Lung (tissue), 13 donors: ENCODE data around the gene JMJD7. TPM values are rescaled to one million over a fixed set of nuclear protein-coding genes. Genes with fewer than 3 reads are reported as not detected.

Source experiments
- ATAC-seq: fragments of 200-7000 bp; cut with Tn5 transposase; one replicate; pipeline ENCODE4 v1.9.1; 2020; ENCODE audit warnings: moderate number of reproducible peaks; ENCODE audit not compliant: insufficient read depth, low FRiP score
- DNase-seq, 3 donors: peaks; one replicate each; pipeline ENCODE4 v3.0.0-alpha.2; 2013 to 2017
- H3K27ac ChIP-seq, 2 donors: one replicate each; pipeline ENCODE4 v1.5.1; 2013; ENCODE audit warnings: mild to moderate bottlenecking in 2 of 2, moderate library complexity in 2 of 2, control low read depth in 1 of 2, inconsistent platforms in 1 of 2, low read depth in 1 of 2, low read length in 1 of 2
- H3K27me3 ChIP-seq, 3 donors: one replicate each; pipeline ENCODE4 v1.5.1; 2013; ENCODE audit warnings: low read length in 2 of 3; ENCODE audit not compliant: control insufficient read depth in 3 of 3, insufficient read depth in 3 of 3
- H3K36me3 ChIP-seq, 4 donors: one replicate each; pipeline ENCODE4 v1.5.1; 2013; ENCODE audit warnings: low read length in 4 of 4, mild to moderate bottlenecking in 1 of 4, moderate library complexity in 1 of 4; ENCODE audit not compliant: control insufficient read depth in 4 of 4, insufficient read depth in 4 of 4
- H3K4me1 ChIP-seq, 5 donors: one replicate each; pipeline ENCODE4 v1.5.1; 2013; ENCODE audit warnings: low read length in 5 of 5, mild to moderate bottlenecking in 2 of 5, moderate library complexity in 1 of 5; ENCODE audit not compliant: control insufficient read depth in 5 of 5, insufficient read depth in 5 of 5
- H3K4me3 ChIP-seq: one replicate; pipeline ENCODE4 v1.5.1; 2013; ENCODE audit warnings: mild to moderate bottlenecking, control low read depth, moderate library complexity
- H3K9ac ChIP-seq, 2 donors: one replicate each; pipeline ENCODE4 v1.5.1; 2013; ENCODE audit warnings: low read length in 2 of 2, control low read depth in 1 of 2; ENCODE audit not compliant: insufficient read depth in 1 of 2
- H3K9me3 ChIP-seq, 4 donors: one replicate each; pipeline ENCODE4 v1.5.1; 2013; ENCODE audit warnings: low read length in 3 of 4, mild to moderate bottlenecking in 1 of 4, moderate library complexity in 1 of 4; ENCODE audit not compliant: control insufficient read depth in 4 of 4, insufficient read depth in 3 of 4
- WGBS, 2 donors: extraction: QIAGEN DNeasy Blood & Tissue Kit; methylation state at CpG; one replicate each; pipeline ENCODE4 v1.1.7; 2013; 5-methylcytosine and 5-hydroxymethylcytosine counted together
- polyA plus RNA-seq, 2 donors: library from polyadenylated mRNA; stranded (reverse); fragments of 200-250 nt; gene quantifications; one replicate each; pipeline ENCODE4 v1.2.1, GENCODE V29; 2013
- small RNA-seq: library from RNA; depleted of rRNA; stranded (forward); fragments of <200 nt; gene quantifications from one replicate; pipeline ENCODE3, GENCODE V24; 2014; ENCODE audit warnings: low replicate concordance
- total RNA-seq, 2 donors: library from RNA; depleted of rRNA in 1 of 2; stranded (reverse); fragments of >200 nt in 1 of 2; gene quantifications; one replicate each; pipeline ENCODE4 v1.2.1, GENCODE V29; 2014 to 2021
- TF ChIP-seq, protein P1 (sequence below): IDR thresholded peaks from 2 replicates; pipeline ENCODE4 v1.5.1; 2012; ENCODE audit warnings: mild to moderate bottlenecking; ENCODE audit errors: control extremely low read depth, extremely low read depth
- donor health status: control.
- donor health status: control.
- donor health status: Bipolar disorder and iron deficiency.
- donor health status: healthy.
- donor health status: DM: yes; HTN: yes; CAD: no.

JMJD7 gene
- total and polyA plus RNA-seq, 4 donors = 13.2 to 28.1 (median 21.3) TPM

DNA sequence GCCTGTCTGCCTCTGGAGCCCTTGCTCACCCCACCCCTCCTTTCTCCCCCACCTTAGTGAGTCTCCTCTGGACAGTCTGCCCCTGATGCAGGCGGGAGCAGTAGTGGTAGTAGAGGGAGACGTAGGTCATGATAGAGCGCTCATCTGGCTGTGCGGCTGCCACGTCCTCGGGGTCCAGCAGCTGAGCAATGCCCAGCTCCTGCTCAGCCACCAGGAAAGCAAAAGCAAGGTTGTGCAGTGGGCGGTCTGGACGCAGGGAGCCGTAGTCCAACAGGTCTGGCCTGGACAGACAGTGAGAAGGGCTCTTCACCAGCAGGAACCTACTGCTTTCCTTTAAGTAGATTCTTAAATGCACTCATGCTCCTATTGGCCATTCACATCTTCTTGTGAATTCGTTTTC, 59.3 kb downstream of the JMJD7 start:
- Histone ChIP-seq H3K9ac (no peak overlapping the region), H3K27me3 (no peaks in the 10 kb centered on the region), H3K4me3 (no peak overlapping the region), H3K36me3 (no peaks in the 10 kb centered on the region), H3K9me3 (no peaks in the 10 kb centered on the region), H3K4me1 (peaks cover 0 to 8% (median 0%) of the 10 kb centered on the region in 5 donors), H3K27ac (no peak overlapping the region)
- ATAC-seq (no peak), DNase-seq (no peak)
- WGBS, 2 donors = 86 to 91% methylated on average over 10 of the region's 10 CpGs
- TF ChIP-seq, protein P1, sequence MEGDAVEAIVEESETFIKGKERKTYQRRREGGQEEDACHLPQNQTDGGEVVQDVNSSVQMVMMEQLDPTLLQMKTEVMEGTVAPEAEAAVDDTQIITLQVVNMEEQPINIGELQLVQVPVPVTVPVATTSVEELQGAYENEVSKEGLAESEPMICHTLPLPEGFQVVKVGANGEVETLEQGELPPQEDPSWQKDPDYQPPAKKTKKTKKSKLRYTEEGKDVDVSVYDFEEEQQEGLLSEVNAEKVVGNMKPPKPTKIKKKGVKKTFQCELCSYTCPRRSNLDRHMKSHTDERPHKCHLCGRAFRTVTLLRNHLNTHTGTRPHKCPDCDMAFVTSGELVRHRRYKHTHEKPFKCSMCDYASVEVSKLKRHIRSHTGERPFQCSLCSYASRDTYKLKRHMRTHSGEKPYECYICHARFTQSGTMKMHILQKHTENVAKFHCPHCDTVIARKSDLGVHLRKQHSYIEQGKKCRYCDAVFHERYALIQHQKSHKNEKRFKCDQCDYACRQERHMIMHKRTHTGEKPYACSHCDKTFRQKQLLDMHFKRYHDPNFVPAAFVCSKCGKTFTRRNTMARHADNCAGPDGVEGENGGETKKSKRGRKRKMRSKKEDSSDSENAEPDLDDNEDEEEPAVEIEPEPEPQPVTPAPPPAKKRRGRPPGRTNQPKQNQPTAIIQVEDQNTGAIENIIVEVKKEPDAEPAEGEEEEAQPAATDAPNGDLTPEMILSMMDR = no peak

Small RNAs within 50 kb of the gene (small RNA-seq; reads per million reads assigned to genes)
- gene JMJD7-PLA2G4B (not detected), gene MIR4310 (not detected), gene RNA5SP393 (not detected)

Other genes with a start within 250 kb of the JMJD7 start
- 10 to 100 TPM; 23.7 to 86.2 TPM for gene MGA, start 167.7 kb upstream of the JMJD7 start, total RNA-seq
- gene MGA, start 167.7 kb upstream of the JMJD7 start, polyA plus RNA-seq = 1 to 10 TPM; 2.7 to 4.6 TPM
- gene MAPKBP1, start 53.6 kb upstream of the JMJD7 start, total RNA-seq = 10 to 100 TPM; 20.2 to 25.7 TPM
- 10 to 100 TPM in 1 of 2 donors, 1 to 10 TPM in 1; 7.2 to 12.6 TPM for gene MAPKBP1, start 53.6 kb upstream of the JMJD7 start, polyA plus RNA-seq
- gene PLA2G4B, start 10.8 kb downstream of the JMJD7 start, total RNA-seq = 10 to 100 TPM in 1 of 2 donors, 1 to 10 TPM in 1; 8.4 to 12.8 TPM
- gene PLA2G4B, start 10.8 kb downstream of the JMJD7 start, polyA plus RNA-seq = 10 to 100 TPM in 1 of 2 donors, 1 to 10 TPM in 1; 5.7 to 13.0 TPM
- gene SPTBN5, start 66.0 kb downstream of the JMJD7 start, total RNA-seq = 1 to 10 TPM; 1.6 to 2.0 TPM
- 1 to 10 TPM; 1.8 to 3.5 TPM for gene SPTBN5, start 66.0 kb downstream of the JMJD7 start, polyA plus RNA-seq
- gene EHD4, start 144.5 kb downstream of the JMJD7 start, total RNA-seq = 10 to 100 TPM; 20.6 to 36.3 TPM
- gene EHD4, start 144.5 kb downstream of the JMJD7 start, polyA plus RNA-seq = 10 to 100 TPM; 16.4 to 31.1 TPM
- 1 to 10 TPM in 1 of 2 donors, not detected in 1; 1.7 TPM for gene PLA2G4E, start 192.9 kb downstream of the JMJD7 start, total RNA-seq
- gene PLA2G4E, start 192.9 kb downstream of the JMJD7 start, polyA plus RNA-seq = 1 to 10 TPM in 1 of 2 donors, under 1 TPM in 1; 0.38 to 1.7 TPM